Kidney epithelial cell (primary cell): ENCODE data around the gene RASSF5. TPM values are rescaled to one million over a fixed set of nuclear protein-coding genes. Genes with fewer than 3 reads are reported as not detected.
A peak's percentile ranks its signal among the peaks of the same experiment; 100 is the strongest.
"Not testable (repeated sequence)": the region's sequence is repeated elsewhere in the genome, so short reads cannot be mapped to it uniquely, and the experiment has no call there.

ENCODE experiments used
- DNase-seq: peaks from one replicate; pipeline ENCODE4 v3.0.0-alpha.2; 2010; ENCODE audit warnings: low read depth
- H3K27me3 ChIP-seq: 2 replicates; pipeline ENCODE4 v1.6.0; 2011; ENCODE audit warnings: low read length; ENCODE audit not compliant: control insufficient read depth, insufficient read depth
- H3K36me3 ChIP-seq: 2 replicates; pipeline ENCODE4 v1.5.1; 2011; ENCODE audit warnings: low read length; ENCODE audit not compliant: control insufficient read depth, insufficient read depth
- H3K4me3 ChIP-seq: 2 replicates; pipeline ENCODE4 v1.5.1; 2011; ENCODE audit warnings: low read depth, mild to moderate bottlenecking, control low read depth, low read length
- total RNA-seq: library from RNA; depleted of rRNA; stranded (reverse); fragments of >200 nt; gene quantifications from 2 replicates; pipeline ENCODE4 v1.2.3, GENCODE V29; 2015
- TF ChIP-seq, protein P1 (sequence below): IDR thresholded peaks from 2 replicates; pipeline ENCODE4 v1.5.1; 2011; ENCODE audit warnings: mild to moderate bottlenecking, moderate library complexity, low read length, control low read depth, inconsistent platforms; ENCODE audit not compliant: insufficient read depth, poor library complexity, severe bottlenecking

RASSF5 gene
- total RNA-seq, 1 donor from 2014 or later, result 4.2 TPM

DNA sequence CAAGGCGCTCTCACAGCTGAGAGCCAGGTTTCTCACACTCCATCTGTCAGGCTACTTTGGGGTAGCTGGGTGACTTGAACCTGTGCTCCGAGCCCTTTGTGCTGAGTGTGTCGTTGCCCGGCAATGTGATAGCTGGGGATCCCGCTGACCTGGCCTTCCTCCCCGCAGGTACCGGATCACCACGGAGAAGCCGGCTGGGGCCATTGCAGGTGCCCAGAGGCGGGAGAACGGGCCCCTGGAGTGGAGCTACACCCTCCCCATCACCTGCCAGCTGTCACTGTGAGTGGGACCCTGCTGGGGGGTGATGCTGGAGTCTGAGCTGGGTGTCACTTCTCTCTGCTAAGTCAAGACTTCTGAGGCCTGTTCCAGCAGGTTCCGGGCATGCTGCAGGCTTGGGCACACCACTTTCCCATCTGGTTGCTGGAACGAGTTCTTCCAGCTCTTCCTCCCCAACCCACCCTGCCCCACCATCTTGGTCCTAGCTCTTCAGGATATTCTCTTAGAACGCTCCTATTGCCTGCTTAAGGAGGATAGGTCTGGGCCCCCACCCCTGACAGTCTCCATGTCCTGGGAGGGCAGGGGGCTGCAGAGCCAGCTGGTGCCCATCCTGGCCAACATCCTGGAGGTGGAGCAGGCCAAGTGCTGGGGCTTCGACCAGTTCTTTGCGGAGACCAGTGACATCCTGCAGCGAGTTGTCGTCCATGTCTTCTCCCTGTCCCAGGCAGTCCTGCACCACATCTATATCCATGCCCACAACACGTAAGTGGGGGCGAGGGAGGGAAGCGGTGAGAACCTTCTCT, 29.6 kb upstream of the RASSF5 start:
- Histone ChIP-seq H3K4me3 (no peak overlapping the region), H3K36me3 (peaks cover 4% of the 10 kb centered on the region), H3K27me3 (no peaks in the 10 kb centered on the region)
- TF ChIP-seq, protein P1, sequence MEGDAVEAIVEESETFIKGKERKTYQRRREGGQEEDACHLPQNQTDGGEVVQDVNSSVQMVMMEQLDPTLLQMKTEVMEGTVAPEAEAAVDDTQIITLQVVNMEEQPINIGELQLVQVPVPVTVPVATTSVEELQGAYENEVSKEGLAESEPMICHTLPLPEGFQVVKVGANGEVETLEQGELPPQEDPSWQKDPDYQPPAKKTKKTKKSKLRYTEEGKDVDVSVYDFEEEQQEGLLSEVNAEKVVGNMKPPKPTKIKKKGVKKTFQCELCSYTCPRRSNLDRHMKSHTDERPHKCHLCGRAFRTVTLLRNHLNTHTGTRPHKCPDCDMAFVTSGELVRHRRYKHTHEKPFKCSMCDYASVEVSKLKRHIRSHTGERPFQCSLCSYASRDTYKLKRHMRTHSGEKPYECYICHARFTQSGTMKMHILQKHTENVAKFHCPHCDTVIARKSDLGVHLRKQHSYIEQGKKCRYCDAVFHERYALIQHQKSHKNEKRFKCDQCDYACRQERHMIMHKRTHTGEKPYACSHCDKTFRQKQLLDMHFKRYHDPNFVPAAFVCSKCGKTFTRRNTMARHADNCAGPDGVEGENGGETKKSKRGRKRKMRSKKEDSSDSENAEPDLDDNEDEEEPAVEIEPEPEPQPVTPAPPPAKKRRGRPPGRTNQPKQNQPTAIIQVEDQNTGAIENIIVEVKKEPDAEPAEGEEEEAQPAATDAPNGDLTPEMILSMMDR, result no peak
- no peak for DNase-seq

DNA sequence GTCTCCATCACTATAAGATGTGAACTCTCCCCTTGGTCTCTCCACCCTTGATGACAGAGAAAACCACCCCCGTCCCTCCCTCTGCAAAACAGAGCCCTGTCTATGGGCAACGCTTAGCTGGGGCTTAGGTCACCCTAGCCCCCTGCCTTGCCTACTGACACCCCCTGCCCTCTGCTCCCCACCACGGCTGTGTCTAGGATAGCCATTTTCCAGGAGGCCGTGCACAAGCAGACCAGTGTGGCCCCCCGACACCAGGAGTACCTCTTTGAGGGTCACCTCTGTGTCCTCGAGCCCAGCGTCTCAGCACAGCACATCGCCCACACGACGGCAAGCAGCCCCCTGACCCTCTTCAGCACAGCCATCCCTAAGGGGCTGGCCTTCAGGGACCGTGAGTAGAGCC, 28.6 kb upstream of the RASSF5 start:
- Histone ChIP-seq H3K27me3 (no peaks in the 10 kb centered on the region), H3K36me3 (peaks cover 4% of the 10 kb centered on the region), H3K4me3 (no peak overlapping the region)
- no peak for DNase-seq
- TF ChIP-seq, protein P1, result no peak

DNA sequence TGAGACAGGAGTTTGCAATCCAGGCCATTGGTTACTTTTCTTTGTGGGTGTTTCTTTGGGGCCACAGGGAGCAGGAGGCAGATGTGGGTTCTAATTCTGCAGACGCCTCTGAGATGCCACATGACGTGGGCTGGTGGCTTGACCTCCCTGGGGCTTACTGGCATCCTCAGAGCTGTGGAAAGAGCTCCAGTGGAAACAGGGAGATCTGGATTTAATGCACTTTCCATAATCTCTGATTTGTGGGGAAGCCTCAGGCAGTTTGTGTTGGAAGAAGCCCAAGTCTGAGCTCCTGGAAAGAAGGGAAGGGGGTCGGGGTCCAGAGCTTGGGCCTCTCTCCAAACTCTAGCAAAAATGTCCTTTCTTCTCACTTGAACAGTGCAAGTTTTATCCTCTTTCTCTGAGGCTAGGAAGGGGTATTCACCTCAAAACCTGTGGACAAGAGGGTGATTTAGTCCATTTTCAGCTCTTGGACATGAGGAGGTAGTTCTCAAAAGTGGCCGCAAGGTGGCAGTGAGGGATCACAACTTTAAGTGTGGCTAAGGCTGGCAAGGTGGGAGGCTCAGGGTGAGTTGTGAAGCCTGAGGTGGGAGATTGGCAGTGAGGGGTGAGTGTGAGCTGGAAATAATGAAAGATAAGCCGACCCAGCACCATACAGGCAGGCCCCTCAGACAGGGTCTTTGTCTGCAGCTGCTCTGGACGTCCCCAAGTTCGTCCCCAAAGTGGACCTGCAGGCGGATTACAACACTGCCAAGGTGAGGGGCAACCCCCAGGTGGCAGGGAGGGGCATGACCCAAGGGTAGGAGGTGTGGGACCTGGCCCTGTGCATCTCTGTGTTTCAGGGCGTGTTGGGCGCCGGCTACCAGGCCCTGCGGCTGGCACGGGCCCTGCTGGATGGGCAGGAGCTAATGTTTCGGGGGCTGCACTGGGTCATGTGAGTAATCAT, 27.9 kb upstream of the RASSF5 start:
- TF ChIP-seq, protein P1, result peak; percentile 70
- Histone ChIP-seq H3K27me3 (no peaks in the 10 kb centered on the region), H3K36me3 (peaks cover 4% of the 10 kb centered on the region), H3K4me3 (no peak overlapping the region)
- no peak for DNase-seq

DNA sequence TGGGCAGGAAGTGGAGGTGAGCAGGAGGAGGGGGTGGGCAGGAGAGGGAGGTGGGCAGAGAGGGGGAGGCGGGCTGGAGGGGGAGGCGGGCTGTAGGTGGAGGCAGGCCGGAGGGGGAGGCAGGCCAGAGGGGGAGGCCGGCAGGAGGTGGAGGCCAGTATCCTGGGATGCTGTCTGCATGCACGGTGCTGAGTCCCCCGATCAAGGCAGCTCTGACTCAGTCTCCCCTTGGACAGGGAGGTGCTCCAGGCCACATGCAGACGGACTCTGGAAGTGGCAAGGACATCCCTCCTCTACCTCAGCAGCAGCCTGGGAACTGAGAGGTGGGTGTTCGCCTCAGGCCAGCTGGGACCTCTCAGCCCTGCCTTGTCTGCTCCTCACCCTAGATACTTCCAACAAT, 27.1 kb upstream of the RASSF5 start:
- H3K4me3 ChIP-seq, result no peak overlapping the region
- peaks cover 4% of the 10 kb centered on the region for H3K36me3 ChIP-seq
- no peak for DNase-seq
- no peaks in the 10 kb centered on the region for H3K27me3 ChIP-seq
- TF ChIP-seq, protein P1, result no peak

- Histone ChIP-seq H3K36me3 (peaks cover 1% of the 10 kb centered on the region), H3K27me3 (no peaks in the 10 kb centered on the region), H3K4me3 (no peak overlapping the region)
- TF ChIP-seq, protein P1, result no peak
- no peak for DNase-seq
Observed at GRCh38 chr1:206482611-206483010, 24.7 kb upstream of the RASSF5 start.

- H3K27me3 ChIP-seq, DNase-seq, H3K36me3 ChIP-seq, H3K4me3 ChIP-seq: not testable (repeated sequence)
Observed at GRCh38 chr1:206483864-206484263, 23.5 kb upstream of the RASSF5 start.
